ENCODE results near the gene UBA7.

The UBA7 gene

GRCh38 chr3:49761661-49762060, 52.1 kb downstream of the UBA7 start:
- Histone ChIP-seq H3K9ac (ENCODE audit: low read length) (no peak overlapping the region), H3K9me3 (ENCODE audit: insufficient read depth, low read length) (no peaks in the 10 kb centered on the region), H3K27me3 (ENCODE audit: low read length) (no peaks in the 10 kb centered on the region), H3K36me3 (ENCODE audit: low read length) (no peaks in the 10 kb centered on the region), H3K79me2 (ENCODE audit: insufficient read depth, low read length) (peaks cover 50% of the 10 kb centered on the region), H3K9me2 (replicated peaks; ENCODE audit: insufficient read depth, low read length) (no peaks in the 10 kb centered on the region), H2AFZ (ENCODE audit: low read depth, low read length, severe bottlenecking) (no peak overlapping the region), H3F3A (ENCODE audit: insufficient read depth) (no peaks in the 10 kb centered on the region), H3K4me2 (ENCODE audit: low read depth, low read length, poor library complexity, severe bottlenecking) (no peak overlapping the region), H3K4me3 (ENCODE audit: insufficient read depth, low read length, poor library complexity, severe bottlenecking) (no peak overlapping the region), H4K20me1 (ENCODE audit: low read depth, low read length) (no peaks in the 10 kb centered on the region), H3K27ac (ENCODE audit: low read depth, low read length) (no peak overlapping the region)
- TF ChIP-seq, protein P1, sequence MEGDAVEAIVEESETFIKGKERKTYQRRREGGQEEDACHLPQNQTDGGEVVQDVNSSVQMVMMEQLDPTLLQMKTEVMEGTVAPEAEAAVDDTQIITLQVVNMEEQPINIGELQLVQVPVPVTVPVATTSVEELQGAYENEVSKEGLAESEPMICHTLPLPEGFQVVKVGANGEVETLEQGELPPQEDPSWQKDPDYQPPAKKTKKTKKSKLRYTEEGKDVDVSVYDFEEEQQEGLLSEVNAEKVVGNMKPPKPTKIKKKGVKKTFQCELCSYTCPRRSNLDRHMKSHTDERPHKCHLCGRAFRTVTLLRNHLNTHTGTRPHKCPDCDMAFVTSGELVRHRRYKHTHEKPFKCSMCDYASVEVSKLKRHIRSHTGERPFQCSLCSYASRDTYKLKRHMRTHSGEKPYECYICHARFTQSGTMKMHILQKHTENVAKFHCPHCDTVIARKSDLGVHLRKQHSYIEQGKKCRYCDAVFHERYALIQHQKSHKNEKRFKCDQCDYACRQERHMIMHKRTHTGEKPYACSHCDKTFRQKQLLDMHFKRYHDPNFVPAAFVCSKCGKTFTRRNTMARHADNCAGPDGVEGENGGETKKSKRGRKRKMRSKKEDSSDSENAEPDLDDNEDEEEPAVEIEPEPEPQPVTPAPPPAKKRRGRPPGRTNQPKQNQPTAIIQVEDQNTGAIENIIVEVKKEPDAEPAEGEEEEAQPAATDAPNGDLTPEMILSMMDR (IDR thresholded peaks at IDR 0.05; ENCODE audit: insufficient read depth, low read length, poor library complexity, severe bottlenecking) = no peak
- no peak for TF ChIP-seq EZH2phosphoT487 (conservative IDR thresholded peaks at IDR 0.05; ENCODE audit: low read length)

- no peak overlapping the region for H3K27ac ChIP-seq (ENCODE audit: low read depth, low read length)
- TF ChIP-seq EZH2phosphoT487 (conservative IDR thresholded peaks at IDR 0.05; ENCODE audit: low read length) = no peak
- TF ChIP-seq, protein P1 (IDR thresholded peaks at IDR 0.05; ENCODE audit: insufficient read depth, low read length, poor library complexity, severe bottlenecking) = no peak
- no peak overlapping the region for H3K4me2 ChIP-seq (ENCODE audit: low read depth, low read length, poor library complexity, severe bottlenecking)
- no peaks in the 10 kb centered on the region for H4K20me1 ChIP-seq (ENCODE audit: low read depth, low read length)
- H3F3A ChIP-seq (ENCODE audit: insufficient read depth) = no peaks in the 10 kb centered on the region
- no peak overlapping the region for H3K9ac ChIP-seq (ENCODE audit: low read length)
- no peaks in the 10 kb centered on the region for H3K9me2 ChIP-seq (replicated peaks; ENCODE audit: insufficient read depth, low read length)
- H3K4me3 ChIP-seq (ENCODE audit: insufficient read depth, low read length, poor library complexity, severe bottlenecking) = no peak overlapping the region
- no peak overlapping the region for H2AFZ ChIP-seq (ENCODE audit: low read depth, low read length, severe bottlenecking)
- H3K36me3 ChIP-seq (ENCODE audit: low read length) = no peaks in the 10 kb centered on the region
- no peaks in the 10 kb centered on the region for H3K9me3 ChIP-seq (ENCODE audit: insufficient read depth, low read length)
- H3K27me3 ChIP-seq (ENCODE audit: low read length) = no peaks in the 10 kb centered on the region
- peaks cover 46% of the 10 kb centered on the region for H3K79me2 ChIP-seq (ENCODE audit: insufficient read depth, low read length)
These were observed 54.5 kb downstream of the UBA7 start for GRCh38 chr3:49759226-49759625.

DNA sequence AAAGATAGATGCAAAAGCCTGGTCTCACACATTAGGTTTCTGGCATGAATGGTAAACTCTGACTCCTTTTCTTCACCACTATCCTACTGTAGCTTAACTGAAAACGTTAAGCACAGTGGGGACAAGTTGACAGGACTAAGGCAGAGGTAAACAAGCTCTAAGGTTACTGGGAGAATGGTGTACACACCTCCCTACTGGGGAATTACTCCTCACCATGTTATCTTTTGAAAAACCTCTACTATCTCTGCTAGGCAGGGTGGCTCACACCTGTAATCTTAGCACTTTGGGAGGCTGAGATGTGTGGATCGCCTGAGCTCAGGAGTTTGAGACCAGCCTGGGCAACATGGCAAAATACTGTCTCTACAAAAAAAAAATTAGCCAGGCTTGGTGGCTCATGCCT, 56.6 kb downstream of the UBA7 start:
- H4K20me1 ChIP-seq (ENCODE audit: low read depth, low read length) = 0 out of 2 replicates have a peak, but pooled peaks cover 4% of the 10 kb centered on the region
- H3K9ac ChIP-seq (ENCODE audit: low read length) = no peak overlapping the region
- no peak overlapping the region for H2AFZ ChIP-seq (ENCODE audit: low read depth, low read length, severe bottlenecking)
- H3K4me3 ChIP-seq (ENCODE audit: insufficient read depth, low read length, poor library complexity, severe bottlenecking) = no peak overlapping the region
- no peaks in the 10 kb centered on the region for H3F3A ChIP-seq (ENCODE audit: insufficient read depth)
- H3K27ac ChIP-seq (ENCODE audit: low read depth, low read length) = no peak overlapping the region
- no peaks in the 10 kb centered on the region for H3K9me3 ChIP-seq (ENCODE audit: insufficient read depth, low read length)
- H3K4me2 ChIP-seq (ENCODE audit: low read depth, low read length, poor library complexity, severe bottlenecking) = no peak overlapping the region
- TF ChIP-seq EZH2phosphoT487 (conservative IDR thresholded peaks at IDR 0.05; ENCODE audit: low read length) = no peak
- TF ChIP-seq, protein P1 (IDR thresholded peaks at IDR 0.05; ENCODE audit: insufficient read depth, low read length, poor library complexity, severe bottlenecking) = no peak
- H3K9me2 ChIP-seq (replicated peaks; ENCODE audit: insufficient read depth, low read length) = no peaks in the 10 kb centered on the region
- peaks cover 47% of the 10 kb centered on the region for H3K79me2 ChIP-seq (ENCODE audit: insufficient read depth, low read length)
- H3K36me3 ChIP-seq (ENCODE audit: low read length) = no peaks in the 10 kb centered on the region
- no peaks in the 10 kb centered on the region for H3K27me3 ChIP-seq (ENCODE audit: low read length)

All from SU-DHL-6 (cell line).